Hepatocyte (in vitro differentiated cells): ENCODE results near the gene SLC25A14.

Source experiments
- EZH2 ChIP-seq: fragments of 200-600 bp; sonication (generic); IDR thresholded peaks from 2 replicates; pipeline ENCODE4 v1.6.1; 2016; ENCODE audit warnings: antibody characterized with exemption, mild to moderate bottlenecking, borderline replicate concordance
- TF ChIP-seq, protein P1 (sequence below): fragments of 200-600 bp; sonication (generic); IDR thresholded peaks from 2 replicates; pipeline ENCODE4 v1.5.1; 2016; ENCODE audit warnings: antibody characterized with exemption, mild to moderate bottlenecking; ENCODE audit not compliant: poor library complexity

DNA sequence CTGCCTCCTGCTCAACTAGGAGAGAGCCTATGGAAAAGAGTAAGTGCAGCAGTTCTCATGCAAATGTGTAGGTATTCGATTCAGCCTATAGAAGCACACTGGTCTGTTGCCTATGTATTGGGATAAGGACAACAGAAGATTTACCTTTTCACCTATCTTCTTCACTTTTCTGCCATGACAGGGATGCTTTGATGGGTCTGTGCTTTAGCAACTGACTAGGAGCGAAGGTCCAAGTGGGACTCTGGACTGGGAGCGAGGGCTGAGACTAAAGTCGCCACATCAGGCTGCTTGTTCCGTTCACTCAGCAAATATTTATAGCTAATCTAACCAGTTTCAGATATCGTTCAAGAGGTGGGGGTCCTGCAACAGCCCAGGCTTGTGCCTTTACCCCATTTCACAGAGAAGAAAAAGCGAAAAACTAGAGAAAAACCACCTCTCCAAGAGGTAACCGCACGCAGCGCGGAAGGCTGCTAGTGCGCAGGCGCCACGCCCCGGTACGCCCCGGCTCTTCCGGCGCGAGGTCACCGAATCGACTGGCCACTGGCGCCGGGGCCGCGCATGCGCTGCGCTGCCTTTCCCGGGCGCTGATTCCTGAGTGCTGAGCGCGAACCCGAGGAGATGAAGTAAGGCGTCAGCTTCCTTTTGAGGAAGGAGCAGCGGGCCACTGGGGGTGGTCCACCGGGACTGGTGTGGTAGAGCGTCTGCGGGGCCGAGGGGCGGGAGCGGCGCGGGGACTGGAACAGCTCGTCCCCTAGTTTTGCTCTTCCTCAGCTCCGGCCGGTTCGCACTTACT, 61.9 kb downstream of the SLC25A14 start, which contains the start of gene RBMX2:
- TF ChIP-seq, protein P1, sequence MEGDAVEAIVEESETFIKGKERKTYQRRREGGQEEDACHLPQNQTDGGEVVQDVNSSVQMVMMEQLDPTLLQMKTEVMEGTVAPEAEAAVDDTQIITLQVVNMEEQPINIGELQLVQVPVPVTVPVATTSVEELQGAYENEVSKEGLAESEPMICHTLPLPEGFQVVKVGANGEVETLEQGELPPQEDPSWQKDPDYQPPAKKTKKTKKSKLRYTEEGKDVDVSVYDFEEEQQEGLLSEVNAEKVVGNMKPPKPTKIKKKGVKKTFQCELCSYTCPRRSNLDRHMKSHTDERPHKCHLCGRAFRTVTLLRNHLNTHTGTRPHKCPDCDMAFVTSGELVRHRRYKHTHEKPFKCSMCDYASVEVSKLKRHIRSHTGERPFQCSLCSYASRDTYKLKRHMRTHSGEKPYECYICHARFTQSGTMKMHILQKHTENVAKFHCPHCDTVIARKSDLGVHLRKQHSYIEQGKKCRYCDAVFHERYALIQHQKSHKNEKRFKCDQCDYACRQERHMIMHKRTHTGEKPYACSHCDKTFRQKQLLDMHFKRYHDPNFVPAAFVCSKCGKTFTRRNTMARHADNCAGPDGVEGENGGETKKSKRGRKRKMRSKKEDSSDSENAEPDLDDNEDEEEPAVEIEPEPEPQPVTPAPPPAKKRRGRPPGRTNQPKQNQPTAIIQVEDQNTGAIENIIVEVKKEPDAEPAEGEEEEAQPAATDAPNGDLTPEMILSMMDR, result no peak
- TF ChIP-seq EZH2, result no peak
